Measurements from ENCODE around the gene CDK18.

CDK18 gene

GRCh38 chr1:205506409-205507200, 2.1 kb downstream of the CDK18 start:
- no peak for DNase-seq

DNA sequence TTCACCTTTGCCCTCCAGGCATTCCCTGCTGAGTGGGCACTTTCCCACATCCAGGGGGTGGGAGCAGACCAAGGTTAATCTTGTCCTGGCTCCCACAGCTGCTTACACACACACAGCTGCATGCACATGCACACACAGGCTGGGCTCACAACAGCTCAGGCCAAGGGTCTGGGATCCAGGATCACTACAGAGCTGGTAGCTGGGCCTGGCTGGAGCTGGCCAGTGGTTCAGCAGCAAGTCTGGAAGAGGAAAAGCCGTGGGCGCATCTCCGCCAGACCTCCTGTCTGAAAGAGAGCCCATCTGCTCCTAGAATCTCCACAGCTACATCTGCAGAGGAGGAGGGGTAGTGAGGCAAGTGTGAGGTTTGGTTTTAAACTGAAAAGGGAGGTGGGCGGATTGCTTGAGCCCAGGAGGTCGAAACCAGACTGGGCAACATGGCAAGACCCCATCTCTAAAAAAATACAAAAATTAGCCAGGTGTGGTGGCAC, 3.8 kb downstream of the CDK18 start:
- DNase-seq = no peak

- no peak for DNase-seq
Measured at GRCh38 chr1:205510308-205510950, 6.0 kb downstream of the CDK18 start.

GRCh38 chr1:205510951-205511330, 6.5 kb downstream of the CDK18 start:
- no peak for DNase-seq

DNA sequence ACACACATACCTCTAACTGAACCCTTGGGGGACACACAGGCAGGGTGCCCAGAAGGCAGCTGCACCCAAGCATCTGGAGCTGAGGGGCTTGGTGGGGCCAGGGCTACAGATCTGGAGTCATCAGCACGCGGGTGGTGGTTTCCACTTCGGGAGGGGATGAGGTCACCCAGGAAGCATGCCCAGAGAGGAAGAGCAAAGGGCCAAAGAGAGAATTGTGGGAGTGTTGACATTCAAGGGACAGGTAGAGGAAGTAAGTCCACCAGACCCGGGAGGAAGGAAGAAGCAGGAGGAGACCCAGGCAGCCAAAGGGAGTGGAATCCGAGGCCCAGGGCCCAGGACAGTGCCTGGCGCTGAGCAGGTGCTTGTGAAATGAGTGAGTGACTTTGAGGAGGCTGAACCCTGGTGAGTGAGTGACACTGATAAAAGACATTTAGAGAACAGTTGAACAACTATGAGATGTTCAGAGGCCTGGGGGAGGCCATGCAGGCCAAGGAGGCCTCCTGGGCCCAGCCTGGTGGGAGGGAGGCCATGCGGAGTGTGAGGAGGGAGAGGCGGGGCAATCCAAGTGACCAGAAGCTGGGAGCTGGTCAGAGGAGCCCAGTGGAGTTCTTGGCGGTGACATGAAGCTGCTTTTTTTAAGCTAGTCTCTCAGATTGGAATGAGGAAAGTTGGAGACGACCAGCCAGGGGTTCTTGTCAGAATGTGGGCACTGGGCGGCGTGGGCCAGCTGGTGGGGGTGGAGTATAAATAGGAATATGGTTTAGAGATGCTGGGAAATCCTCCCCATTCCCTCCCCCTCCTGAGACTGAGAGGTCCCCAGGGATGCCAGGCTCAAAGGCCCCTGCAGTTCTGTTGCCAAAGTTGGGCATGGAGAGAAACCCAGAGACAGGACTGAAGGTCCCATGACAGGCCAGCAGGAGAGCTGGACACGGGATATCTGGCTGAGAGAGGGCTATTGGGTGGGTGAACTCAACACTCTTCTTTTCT, 7.9 kb downstream of the CDK18 start:
- DNase-seq = no peak

DNA sequence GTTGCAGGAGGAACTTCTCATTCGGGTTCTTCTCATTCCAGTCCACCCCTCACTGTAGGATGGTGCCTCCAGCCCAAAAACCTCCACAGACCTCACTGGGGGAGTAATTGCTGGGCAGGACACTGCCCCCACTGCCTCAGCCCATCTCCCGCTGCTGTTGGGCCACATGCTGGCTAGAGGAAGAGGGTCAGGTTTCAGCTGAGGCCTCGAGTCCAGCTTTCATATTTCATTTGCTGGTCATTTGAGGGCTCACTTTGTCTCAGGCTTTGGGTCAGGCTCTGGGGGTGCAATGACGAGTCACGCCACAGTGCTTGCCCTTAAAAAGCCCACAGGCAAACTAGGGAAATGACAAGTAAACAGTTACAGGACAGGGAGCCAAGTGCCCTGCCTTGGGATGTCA, 9.3 kb downstream of the CDK18 start:
- no peak for DNase-seq

DNA sequence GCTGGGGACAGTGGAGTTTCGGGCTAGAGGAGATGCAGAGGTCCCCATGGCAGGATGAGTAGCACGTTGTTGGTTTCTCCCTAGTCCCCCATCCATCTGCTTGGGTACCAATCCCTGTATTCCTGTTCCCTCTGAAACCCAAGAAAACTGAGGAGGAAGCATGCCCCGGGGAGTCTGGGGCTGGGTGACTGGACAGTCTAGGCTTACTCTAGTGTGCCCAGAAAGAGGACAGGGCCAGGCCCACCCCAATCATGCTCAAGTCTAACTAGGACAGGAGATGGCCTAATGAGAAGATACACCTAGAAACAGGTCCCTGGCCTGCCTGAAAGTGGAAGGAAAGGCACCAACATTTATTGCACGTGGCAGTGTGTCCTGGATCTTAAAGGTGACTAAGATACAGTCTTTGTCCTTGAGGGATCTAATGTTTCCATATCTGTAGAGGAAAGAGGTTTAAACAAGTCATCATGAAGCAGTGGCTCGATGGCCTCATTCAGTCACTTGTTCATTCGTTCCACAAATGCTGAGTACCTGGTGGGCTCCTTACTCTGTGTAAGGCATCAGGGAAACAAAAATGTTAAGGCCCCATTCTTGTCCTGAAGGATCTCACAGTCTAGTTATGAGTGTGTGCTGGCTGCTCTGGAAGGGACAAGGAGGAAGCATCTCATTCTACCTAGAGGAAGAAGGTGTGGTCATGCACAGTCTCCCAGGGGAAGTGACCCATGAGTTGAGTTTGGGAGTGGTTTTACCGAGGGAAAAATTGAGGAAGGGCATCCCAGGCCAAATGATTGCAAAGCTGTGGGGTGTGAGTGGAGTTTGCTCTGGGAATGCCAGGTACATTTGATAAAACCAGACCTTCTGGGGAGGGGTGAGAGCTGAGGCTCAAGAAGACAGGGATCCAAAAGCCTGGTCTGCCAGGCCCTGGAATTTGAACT, 10.0 kb downstream of the CDK18 start:
- no peak for DNase-seq

GRCh38 chr1:205515781-205516253, 11.3 kb downstream of the CDK18 start:
- DNase-seq = no peak

DNA sequence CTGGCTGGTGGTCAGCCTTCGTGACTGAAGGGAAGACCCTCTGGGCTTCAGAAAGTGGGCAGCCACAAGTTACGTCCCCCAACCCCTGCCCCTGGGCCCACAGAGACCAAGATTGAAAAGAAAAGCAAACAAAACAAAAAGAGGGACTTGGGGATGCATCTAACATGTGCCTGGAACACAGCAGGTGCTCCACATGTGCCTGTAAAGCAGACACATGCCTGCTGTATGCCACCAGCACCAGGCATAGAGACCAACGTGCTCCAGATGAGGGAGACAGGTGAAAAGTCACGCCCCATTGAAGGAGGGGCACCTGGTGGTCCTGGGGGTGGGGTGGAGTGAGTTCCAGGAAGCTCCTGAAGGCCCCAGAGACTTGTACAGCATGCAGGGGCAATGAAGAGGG, 11.9 kb downstream of the CDK18 start:
- DNase-seq = no peak

- no peak for DNase-seq
Measured at GRCh38 chr1:205517288-205517687, 12.8 kb downstream of the CDK18 start.

- DNase-seq = no peak
Measured at GRCh38 chr1:205517763-205518162, 13.3 kb downstream of the CDK18 start.

- no peak for DNase-seq
Measured at GRCh38 chr1:205518661-205519540, 14.4 kb downstream of the CDK18 start.

DNA sequence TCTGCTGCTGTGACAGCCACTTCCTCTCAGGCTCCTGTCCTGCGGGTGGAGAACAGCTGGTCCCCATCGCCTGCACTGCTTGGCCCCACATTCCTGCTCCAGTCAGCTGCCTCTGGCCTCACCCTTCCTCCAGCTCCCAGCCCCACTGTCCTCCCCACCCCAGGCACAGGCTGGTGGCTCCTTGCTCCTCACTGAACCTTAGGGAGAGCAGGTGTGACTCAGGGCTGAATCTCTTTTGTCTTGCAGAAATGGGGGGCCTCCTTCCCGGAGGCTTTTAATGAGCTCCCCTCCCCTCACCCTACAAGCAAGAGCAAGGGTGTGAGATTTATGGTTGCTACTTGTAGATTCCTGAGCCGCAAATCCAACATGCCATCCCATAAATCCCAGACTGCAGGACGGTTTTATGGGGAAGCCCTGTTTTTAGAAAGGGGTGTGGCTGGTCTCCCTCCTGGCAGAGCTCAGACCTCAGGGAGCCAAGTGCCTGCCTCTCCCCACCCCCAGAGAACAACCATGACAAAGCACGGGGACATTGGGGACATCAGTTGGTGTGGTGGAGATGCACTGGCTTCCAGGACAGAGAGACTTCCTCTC, 15.2 kb downstream of the CDK18 start:
- DNase-seq = no peak

- DNase-seq = no peak
Measured at GRCh38 chr1:205520709-205521108, 16.2 kb downstream of the CDK18 start.

GRCh38 chr1:205521686-205522085, 17.2 kb downstream of the CDK18 start:
- no peak for DNase-seq

DNA sequence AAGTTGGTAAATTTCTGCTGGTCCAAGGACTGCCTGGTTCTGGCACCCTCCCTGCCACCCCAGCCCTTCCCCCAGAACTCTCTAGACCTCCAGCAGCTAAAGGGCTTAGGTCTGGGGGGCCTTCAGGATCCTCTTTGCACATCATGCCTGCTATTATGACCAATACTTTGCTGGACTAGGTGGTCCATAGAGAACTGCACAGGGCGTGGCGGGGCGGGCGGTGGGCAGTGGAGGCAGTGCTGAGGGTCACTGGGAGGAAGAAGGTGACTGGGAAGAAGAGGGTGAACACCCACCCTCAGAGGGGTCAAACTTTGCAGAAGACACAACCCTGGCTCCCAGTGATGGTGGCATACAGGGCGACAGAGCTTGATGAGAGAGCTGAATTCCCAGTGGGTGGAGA, 18.2 kb downstream of the CDK18 start:
- DNase-seq = no peak

DNA sequence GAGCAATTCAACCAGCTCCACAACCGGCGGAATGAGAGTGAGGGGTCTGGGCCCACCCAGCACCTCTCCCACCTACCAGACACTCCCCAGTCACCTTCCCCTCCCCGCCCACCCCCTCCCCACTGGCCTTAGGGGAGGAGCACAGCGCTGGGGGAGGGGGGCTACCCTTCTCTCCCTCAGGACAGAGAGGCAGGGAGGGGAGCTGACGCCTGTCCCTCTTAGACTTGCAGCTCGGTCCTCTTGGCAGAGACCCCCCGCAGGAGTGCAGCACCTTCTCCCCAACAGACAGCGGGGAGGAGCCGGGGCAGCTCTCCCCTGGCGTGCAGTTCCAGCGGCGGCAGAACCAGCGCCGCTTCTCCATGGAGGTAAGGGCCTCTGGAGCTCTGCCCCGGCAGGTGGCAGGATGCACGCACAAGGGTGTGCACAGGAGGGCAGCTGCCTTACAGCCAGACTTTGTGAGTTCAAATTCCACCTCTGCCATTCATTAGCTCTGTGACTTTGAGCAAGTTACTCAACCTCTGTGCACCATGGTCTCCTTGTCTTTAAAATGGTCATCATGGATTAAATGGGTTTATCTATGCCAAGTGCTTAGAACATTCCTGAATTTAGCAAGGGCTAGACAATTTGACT, 18.9 kb downstream of the CDK18 start:
- DNase-seq = no peak

DNA sequence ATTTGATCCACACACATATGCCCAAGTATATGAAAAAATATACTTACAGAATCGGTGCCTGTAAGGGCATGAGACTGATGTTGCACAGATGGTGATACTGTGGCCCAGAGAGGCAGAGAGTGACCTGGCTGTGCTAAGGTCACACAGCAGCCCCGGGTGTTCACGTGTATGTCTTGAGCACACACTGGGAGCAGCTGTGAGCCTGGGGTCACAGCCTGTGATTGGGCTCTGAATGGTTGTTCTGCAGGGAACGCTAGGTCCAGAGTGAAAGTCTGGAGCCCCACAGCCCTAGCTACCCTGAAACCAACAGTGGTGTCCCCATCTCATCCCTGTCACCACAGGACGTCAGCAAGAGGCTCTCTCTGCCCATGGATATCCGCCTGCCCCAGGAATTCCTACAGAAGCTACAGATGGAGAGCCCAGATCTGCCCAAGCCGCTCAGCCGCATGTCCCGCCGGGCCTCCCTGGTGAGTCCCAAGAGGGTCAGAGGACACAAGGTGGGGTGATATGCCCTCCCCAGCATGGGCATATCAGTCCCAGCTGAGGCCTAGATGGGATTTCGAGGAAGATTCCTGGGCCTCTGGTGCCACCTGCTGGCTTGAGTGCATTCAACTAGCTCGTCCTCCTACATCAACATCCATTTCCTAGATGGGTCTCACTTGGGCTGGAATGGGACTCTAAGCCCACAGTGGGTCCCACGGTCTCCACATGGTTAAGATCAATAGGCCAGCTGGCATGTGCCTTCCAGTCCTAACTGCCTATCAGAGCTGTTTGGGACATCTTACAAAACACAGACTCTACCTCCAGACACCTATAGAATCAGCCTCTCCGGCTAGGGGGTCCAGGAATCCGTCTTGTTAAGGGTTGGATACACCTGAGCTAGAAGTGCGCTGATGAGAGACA, 19.7 kb downstream of the CDK18 start:
- peak; percentile 21 for DNase-seq

DNA sequence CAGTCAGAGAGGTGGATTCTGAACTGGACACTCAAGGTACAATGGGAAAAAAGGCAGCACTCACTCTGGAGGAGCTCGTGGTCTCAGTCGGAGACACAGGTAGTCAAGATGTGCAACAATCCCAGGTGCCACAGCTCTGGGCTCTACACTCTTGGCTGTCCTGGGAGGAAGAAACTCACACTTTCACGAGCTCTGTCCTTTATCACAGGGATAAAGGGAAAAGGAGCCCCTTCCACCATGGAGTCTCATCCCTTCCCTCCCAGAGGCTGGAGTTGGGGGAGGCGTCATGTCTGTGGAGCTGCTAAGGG, 20.3 kb downstream of the CDK18 start:
- no peak for DNase-seq

Data from GDM1 (cell line).